Measurements from ENCODE around the gene LTBP2. TPM values are rescaled to one million over a fixed set of nuclear protein-coding genes. Genes with fewer than 3 reads are reported as not detected.

The LTBP2 gene
- total RNA-seq, 1 experiment from 2014 or later: 30.0 TPM

DNA sequence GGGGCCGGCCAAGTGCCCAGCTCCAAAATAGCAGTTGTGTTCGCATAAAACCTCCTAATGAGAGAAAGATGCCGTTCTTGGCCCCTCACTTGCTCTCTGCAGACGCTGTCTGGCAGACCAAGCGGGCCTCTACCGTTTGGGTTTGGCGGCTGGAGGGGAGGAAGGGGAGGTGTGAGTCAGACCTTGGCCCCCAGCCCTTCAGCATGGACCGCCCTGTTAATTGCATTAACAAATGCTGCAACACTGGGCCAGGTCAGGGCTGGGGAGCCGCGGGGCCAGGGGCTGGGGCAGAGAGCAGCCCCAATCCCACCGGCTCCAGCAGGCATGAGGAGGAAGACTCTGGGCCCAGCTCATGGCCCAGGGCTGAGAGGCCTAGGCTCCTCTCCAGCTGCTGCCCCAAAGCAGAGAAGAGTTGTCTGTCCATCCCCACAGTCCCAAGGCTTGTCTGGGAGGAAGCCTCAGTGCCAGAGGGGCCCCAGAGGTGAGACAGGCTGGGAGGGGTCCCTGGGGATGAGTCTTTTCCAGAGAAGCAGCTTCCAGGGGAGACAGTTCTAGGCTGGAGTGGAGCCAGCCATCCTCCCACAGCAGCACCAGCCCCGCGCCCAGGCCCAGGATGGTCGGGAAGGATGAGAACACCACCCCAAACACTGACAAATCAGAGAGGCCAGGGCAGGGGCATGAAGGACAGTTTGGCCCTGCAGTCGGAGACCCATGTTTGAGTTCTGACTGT, 16.9 kb downstream of the LTBP2 start:
- no peak for DNase-seq (ENCODE audit: low spot score)
- in situ Hi-C loops (cut with HindIII; ENCODE audit: low sequenced_read_pairs): no loop called here

DNA sequence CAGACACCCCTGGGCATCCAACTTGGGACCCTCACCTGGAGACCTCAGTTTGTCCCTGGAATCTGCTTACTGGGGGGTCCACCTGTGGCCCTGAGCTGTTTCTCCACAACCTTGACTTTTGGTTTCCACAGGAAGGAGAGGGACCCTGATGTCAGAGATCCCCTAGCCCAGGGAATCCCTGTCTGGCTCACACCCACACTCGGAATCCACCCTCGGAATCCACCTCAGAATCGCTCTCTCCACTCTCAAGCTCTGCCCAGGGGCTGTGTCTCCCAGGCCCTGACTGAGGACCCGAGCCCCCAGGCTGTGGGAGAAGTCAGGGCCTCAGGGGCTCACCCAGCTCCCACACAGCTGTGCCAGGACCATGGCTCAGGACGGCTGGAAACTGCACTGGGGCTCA, 17.4 kb downstream of the LTBP2 start:
- no peak for DNase-seq (ENCODE audit: low spot score)
- in situ Hi-C loops (cut with HindIII; ENCODE audit: low sequenced_read_pairs): no loop called here

DNA sequence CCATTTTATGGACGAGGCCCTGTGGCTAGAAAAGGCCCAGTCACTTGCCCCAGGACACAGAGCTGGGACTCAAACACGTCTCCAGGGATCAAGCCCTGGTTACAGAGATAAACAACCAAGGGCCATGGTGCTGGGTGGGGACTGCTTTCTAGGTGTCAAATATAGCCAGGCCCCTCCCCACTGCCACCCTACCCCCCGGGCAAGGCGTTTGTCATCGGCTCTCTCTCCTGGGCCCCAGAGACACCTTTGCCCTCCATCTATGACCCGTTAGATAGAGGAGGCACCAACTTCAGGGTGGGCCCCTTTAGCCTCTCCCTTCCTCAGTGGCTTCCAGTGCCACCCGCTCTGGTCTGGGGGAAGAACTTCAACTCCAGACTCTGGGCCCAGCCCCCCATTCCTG, 18.0 kb downstream of the LTBP2 start:
- in situ Hi-C loops (cut with HindIII; ENCODE audit: low sequenced_read_pairs): no loop called here
- no peak for DNase-seq (ENCODE audit: low spot score)

- in situ Hi-C loops (cut with HindIII; ENCODE audit: low sequenced_read_pairs): no loop called here
- no peak for DNase-seq (ENCODE audit: low spot score)
Measured at GRCh38 chr14:74593241-74593953, 18.6 kb downstream of the LTBP2 start.

DNA sequence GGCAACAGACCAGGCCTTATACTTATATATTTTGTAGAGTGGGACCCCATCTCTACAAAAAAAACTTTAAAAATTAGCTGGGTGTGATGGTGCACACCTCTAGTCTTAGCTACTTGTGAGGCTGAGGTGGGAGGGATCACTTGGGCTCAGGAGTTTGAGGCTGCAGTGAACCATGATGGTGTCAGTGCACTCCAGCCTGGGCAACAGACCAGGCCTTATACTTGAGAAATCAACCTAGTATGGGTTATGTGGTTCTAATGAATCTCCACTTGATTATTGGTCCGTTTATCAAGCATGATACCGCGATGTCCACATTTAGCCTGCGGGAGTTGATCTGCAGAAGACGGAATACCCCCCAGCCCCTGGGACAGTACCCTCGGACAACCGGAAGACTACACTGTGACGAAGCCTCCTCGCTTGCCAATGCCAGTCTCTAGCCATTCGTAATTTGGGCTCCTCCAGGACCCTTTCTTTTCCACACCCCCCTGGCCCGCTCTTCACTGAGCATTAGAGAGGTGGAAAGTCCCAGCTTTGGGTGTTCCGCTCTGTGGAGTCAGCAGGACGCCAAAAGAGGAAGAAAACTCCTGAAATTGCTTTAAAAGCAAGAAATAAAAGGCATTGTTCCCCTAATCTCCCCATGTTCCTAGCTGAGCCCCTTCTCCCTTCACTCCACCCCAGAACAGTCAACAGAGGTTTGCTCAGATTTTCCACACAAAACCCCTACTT, 19.4 kb downstream of the LTBP2 start:
- in situ Hi-C loops (cut with HindIII; ENCODE audit: low sequenced_read_pairs): no loop called here
- no peak for DNase-seq (ENCODE audit: low spot score)

DNA sequence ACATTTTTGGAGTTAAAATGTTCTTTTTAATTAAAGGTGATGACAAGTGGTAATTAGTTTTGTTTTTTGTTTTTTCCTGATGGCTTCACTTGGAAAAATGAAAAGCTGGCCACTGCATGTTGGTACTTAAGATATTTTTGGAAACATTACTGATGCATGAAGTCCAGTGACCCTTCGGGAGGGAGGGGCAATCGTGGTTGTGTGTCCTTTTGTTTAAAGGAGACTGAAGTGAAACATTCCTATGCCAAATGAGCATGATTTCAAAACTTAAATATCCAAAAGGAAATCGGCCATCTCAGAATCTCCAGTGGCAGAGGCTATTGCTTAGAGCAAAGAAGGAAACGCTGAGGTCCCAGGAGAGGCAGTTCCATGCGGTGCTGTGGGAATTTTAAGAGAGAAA, 20.1 kb downstream of the LTBP2 start:
- no peak for DNase-seq (ENCODE audit: low spot score)
- in situ Hi-C loops (cut with HindIII; ENCODE audit: low sequenced_read_pairs): no loop called here

DNA sequence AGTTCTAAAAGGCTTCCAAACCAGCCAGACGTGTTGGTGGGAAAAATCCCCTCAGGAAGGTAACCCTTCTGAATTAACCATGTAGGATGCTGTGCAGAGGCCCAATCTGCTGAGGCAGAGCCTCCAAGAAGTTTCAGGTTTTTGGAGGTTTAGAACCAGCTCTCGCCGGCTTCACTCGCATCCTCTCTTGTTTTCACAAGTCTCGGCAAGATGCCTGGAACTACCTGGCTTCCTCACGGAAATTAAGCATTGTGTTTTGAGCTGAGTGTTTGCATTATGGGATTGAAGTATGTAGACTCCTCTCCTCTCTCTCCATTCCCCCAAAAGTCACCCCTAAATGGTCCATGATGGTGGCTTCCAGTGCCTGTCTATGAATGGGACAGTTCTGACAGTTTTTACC, 20.6 kb downstream of the LTBP2 start:
- in situ Hi-C loops (cut with HindIII; ENCODE audit: low sequenced_read_pairs): no loop called here

GRCh38 chr14:74589291-74589879, 22.7 kb downstream of the LTBP2 start:
- DNase-seq (ENCODE audit: low spot score): no peak
- in situ Hi-C loops (cut with HindIII; ENCODE audit: low sequenced_read_pairs): no loop called here

More for the DNA sequence above, 20.6 kb downstream of the LTBP2 start:
- DNase-seq (ENCODE audit: low spot score): no peak

GRCh38 chr14:74587363-74587707, 24.7 kb downstream of the LTBP2 start:
- no peak for DNase-seq (ENCODE audit: low spot score)
- in situ Hi-C loops (cut with HindIII; ENCODE audit: low sequenced_read_pairs): no loop called here

- in situ Hi-C loops (cut with HindIII; ENCODE audit: low sequenced_read_pairs): no loop called here
- no peak for DNase-seq (ENCODE audit: low spot score)
Measured at GRCh38 chr14:74586681-74587362, 25.2 kb downstream of the LTBP2 start.

DNA sequence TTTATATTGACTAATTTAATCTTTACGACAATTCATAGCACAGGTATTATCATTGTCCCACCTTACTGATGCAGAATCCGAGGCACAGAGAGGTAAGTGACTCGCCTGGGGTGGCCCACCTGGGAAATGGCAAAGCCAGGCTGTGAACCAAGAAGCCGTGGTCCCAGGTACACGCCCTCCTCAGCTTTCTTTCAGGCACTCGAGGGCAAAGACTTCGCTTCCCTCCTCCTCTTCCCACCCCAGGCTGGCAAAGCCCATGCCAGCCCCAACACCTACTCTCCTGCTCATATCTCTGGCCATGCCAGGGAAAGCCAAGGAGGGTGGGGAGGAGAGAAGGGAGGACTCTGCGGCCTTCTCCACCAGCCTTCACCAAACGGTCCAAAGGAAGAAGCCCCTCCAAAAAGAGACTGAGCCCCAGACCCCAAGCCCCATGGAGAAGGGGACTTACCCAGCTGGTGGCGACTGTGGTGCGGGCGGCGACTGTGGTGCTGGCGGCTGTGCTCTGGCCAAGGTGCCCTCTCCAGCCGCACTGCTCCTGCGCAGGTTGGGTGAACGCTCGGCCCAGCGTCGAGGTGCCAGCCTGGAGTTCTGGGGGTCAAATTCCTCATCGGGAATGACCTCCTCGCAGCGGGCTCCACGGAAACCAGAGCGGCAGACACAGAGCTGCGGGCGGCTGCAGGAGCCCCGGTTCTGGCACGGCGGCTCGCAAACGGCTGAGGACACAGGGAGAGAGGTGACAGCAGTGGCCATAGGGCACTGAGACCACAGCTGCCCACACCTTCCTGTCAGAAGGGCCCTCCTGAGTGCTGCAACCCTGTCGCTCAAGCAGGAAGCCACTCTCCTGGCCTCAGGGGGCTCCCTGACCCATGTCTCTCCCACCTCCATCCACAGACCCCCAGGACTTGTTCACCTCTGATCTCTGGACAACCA, 26.4 kb downstream of the LTBP2 start:
- DNase-seq (ENCODE audit: low spot score): no peak
- in situ Hi-C loops (cut with HindIII; ENCODE audit: low sequenced_read_pairs): no loop called here

- in situ Hi-C loops (cut with HindIII; ENCODE audit: low sequenced_read_pairs): no loop called here
- DNase-seq (ENCODE audit: low spot score): no peak
Measured at GRCh38 chr14:74584951-74585350, 27.1 kb downstream of the LTBP2 start.

DNA sequence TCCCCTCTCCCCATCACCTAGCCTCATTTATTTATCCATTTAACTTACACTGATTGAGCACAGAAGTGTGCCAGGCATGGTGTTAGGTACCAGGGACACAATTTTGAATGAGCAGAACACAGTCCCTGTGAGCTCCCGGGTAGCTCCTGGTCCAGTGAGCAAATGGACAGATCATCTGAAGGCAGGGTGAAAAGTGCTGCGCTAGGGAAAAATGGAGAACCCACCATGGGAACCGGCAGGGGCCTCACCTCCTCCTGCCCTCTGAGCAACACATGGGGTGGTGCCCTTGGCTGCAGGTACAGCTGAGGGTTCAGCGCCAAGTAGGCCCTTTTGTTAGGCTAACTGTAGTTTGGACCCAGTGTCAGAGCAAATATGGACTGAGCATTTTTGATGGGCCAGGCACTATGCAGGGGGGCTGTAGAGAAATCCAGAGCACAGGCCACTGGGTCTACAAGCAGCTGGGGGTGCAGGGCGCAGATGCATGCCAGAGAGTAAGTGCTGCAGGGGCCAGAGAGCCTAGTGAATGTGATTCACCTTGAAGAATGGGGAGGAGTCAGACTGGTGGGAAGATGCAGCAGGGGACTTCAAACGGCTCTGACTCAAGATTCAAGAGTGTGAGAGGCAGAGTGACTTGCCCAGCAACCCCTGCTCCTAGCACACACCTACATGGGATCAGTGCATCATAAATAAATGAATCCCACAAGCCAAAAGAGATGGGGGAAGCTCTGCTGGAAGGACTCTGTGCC, 28.2 kb downstream of the LTBP2 start:
- in situ Hi-C loops (cut with HindIII; ENCODE audit: low sequenced_read_pairs): no loop called here

GRCh38 chr14:74582910-74583581, 29.0 kb downstream of the LTBP2 start:
- DNase-seq (ENCODE audit: low spot score): no peak
- in situ Hi-C loops (cut with HindIII; ENCODE audit: low sequenced_read_pairs): no loop called here

More for the DNA sequence above, 28.2 kb downstream of the LTBP2 start:
- no peak for DNase-seq (ENCODE audit: low spot score)

DNA sequence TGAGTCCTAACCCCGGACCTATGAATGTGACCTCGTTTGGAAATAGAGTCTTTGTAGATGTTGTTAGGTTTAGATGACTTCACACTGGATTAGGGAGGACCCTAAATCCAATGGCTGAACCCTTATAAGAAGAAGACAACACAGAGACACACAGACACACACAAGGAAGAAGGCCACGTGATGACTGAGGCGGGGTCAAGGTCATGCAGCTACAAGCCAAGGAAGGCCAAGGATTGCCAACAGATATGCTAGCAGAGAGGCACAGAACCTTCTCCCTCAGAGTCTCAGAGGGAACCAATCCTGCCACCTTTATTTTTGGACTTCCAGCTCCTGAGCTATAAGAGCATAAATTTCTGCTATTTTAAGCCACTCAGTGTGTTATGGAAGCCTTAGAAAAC, 31.8 kb downstream of the LTBP2 start:
- in situ Hi-C loops (cut with HindIII; ENCODE audit: low sequenced_read_pairs): no loop called here
- no peak for DNase-seq (ENCODE audit: low spot score)

DNA sequence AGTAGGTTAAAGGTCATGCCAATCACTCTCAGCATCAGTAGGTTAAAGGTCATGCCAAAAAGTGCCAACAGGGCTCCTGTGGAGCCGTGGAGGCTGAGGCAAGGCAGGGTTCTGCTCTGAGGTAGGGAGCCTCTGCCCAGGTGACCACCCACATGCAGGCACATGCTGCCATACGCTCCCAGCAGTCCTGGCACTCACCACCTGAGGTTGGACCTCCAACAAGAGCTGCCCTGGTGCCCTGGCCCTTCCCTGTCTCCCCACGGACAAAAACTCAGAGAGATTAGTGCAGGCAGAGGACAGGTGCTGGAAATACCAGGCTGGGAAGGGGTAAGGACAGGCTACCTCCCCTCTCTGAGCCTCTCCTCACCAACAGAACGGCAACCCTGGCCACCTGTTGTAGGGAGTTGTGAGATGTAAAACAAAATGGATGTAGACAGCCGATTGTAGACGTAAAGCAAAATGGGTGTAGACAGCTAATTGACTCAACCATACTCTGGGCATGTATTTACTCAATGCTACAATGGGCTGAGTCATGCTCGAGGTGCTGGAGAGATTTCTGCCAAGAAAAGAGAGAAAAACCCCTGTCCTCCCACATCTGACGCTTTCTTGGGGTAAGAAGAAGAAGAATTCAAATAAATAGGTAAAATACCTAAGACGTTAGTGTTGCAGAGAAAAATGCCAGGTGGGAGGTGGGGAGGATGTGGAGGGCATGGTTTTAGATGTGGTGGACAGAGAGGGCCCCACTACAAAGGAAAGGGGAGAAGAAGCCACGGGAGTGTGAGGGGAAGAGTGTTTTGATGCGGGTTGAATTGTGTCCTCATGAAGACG, 32.4 kb downstream of the LTBP2 start:
- DNase-seq (ENCODE audit: low spot score): no peak

More for the DNA sequence above, 32.4 kb downstream of the LTBP2 start:
- in situ Hi-C loops (cut with HindIII; ENCODE audit: low sequenced_read_pairs): no loop called here

All from G401 (cell line).